A673 (cell line): Measurements from ENCODE around the gene ERC1. TPM values are rescaled to one million over a fixed set of nuclear protein-coding genes. Genes with fewer than 3 reads are reported as not detected.

ENCODE experiments used
- BruUV-seq: library from RNA; stranded (reverse); fragments of 400-500 nt; replicated peaks from 2 replicates; lab custom pipeline; 2021; lab: Mats Ljungman, UMichigan
- CTCF ChIA-PET: fragments of 300-600 bp; sonication (Branson Sonifier 250); formaldehyde crosslinking; loops from one replicate; lab custom pipeline; 2022; ENCODE audit warnings: antibody characterized with exemption; lab: Charles Lee
- POLR2A ChIA-PET: fragments of 300-600 bp; sonication (Branson Sonifier 250); formaldehyde crosslinking; loops from one replicate; lab custom pipeline; 2022; ENCODE audit warnings: antibody characterized with exemption; ENCODE audit not compliant: low non-redundant PET; lab: Charles Lee
- DNase-seq: peaks from one replicate; pipeline ENCODE4 v3.0.0-alpha.2; 2015; ENCODE audit warnings: low spot score
- H3K27ac ChIP-seq: fragments of 200-600 bp; sonication (generic); 2 replicates; pipeline ENCODE4 v1.5.1; 2016; ENCODE audit warnings: mixed run types, low read depth, mild to moderate bottlenecking, mixed read lengths, antibody characterized with exemption, low read length; ENCODE audit not compliant: poor library complexity, severe bottlenecking
- H3K27me3 ChIP-seq: fragments of 200-600 bp; sonication (generic); replicated peaks from 2 replicates; pipeline ENCODE4 v1.6.1; 2017; ENCODE audit warnings: mixed run types, low read depth, mild to moderate bottlenecking, mixed read lengths, antibody characterized with exemption, low read length; ENCODE audit not compliant: insufficient read depth, poor library complexity
- H3K36me3 ChIP-seq: fragments of 200-600 bp; sonication (generic); 2 replicates; pipeline ENCODE4 v1.6.1; 2016; ENCODE audit warnings: mixed run types, mild to moderate bottlenecking, mixed read lengths, antibody characterized with exemption, low read length; ENCODE audit not compliant: insufficient read depth, poor library complexity, severe bottlenecking
- H3K4me1 ChIP-seq: fragments of 200-600 bp; sonication (generic); 2 replicates; pipeline ENCODE4 v1.6.1; 2017; ENCODE audit warnings: mixed run types, mild to moderate bottlenecking, mixed read lengths, antibody characterized with exemption, low read length; ENCODE audit not compliant: insufficient read depth, poor library complexity, severe bottlenecking
- H3K4me3 ChIP-seq: fragments of 200-600 bp; sonication (generic); 2 replicates; pipeline ENCODE4 v1.5.1; 2016; ENCODE audit warnings: low read depth, mixed run types, mild to moderate bottlenecking, mixed read lengths, low read length; ENCODE audit not compliant: poor library complexity, severe bottlenecking
- H3K9me3 ChIP-seq: fragments of 200-600 bp; sonication (generic); 2 replicates; pipeline ENCODE4 v1.6.1; 2016; ENCODE audit warnings: mixed run types, low read depth, mild to moderate bottlenecking, mixed read lengths, antibody characterized with exemption, low read length; ENCODE audit not compliant: poor library complexity, severe bottlenecking
- EZH2 ChIP-seq: fragments of 200-600 bp; sonication (generic); IDR thresholded peaks from 2 replicates; pipeline ENCODE4 v1.6.1; 2017; ENCODE audit warnings: borderline replicate concordance, low read depth, mild to moderate bottlenecking, mixed read lengths, antibody characterized with exemption, low read length; ENCODE audit not compliant: poor library complexity, severe bottlenecking
- intact Hi-C: fragments of 100-400 bp; cut with micrococcal nuclease; formaldehyde crosslinking; loops from one replicate; pipeline ENCODE4 v1.10.0; 2022; ENCODE audit not compliant: unreplicated experiment
- total RNA-seq: library from RNA; stranded (reverse); gene quantifications from 2 replicates; pipeline ENCODE4 v1.2.3, GENCODE V29; 2021
- TF ChIP-seq, protein P1 (sequence below): fragments of 300-800, 200-600 bp; sonication (generic); conservative IDR thresholded peaks from 2 replicates; pipeline ENCODE4 v1.5.1; 2017; ENCODE audit warnings: low read depth, mild to moderate bottlenecking, antibody characterized with exemption, low read length, moderate library complexity, mixed read lengths

ERC1 gene
- total RNA-seq, 1 experiment from 2014 or later, result 60.7 TPM

DNA sequence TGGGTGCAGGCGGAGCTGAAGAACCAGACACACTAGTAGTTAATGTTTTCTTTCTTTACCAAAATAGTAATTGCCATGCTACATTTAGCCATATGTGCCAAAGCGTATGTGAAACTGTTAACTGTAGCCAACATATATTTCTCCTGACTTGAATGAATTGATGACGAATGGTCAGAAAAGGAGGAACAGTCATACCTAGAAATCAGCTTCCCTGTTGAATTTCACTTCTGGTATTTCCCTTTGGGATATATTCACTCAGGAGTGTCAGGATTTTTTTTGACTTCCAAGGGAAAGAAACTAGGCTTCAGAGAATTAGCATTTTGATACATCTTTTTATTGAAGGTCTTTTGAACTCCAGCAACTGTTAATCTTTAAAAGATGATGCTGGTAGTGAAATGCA, 87.0 kb downstream of the ERC1 start:
- H3K27me3 ChIP-seq, result no peaks in the 10 kb centered on the region
- intact Hi-C loops, result no loop called here
- CTCF ChIA-PET, result no interaction called here
- H3K9me3 ChIP-seq, result no peaks in the 10 kb centered on the region
- DNase-seq, result no peak
- no peak overlapping the region for H3K4me3 ChIP-seq
- no TSS peak for BruUV-seq
- TF ChIP-seq, protein P1, sequence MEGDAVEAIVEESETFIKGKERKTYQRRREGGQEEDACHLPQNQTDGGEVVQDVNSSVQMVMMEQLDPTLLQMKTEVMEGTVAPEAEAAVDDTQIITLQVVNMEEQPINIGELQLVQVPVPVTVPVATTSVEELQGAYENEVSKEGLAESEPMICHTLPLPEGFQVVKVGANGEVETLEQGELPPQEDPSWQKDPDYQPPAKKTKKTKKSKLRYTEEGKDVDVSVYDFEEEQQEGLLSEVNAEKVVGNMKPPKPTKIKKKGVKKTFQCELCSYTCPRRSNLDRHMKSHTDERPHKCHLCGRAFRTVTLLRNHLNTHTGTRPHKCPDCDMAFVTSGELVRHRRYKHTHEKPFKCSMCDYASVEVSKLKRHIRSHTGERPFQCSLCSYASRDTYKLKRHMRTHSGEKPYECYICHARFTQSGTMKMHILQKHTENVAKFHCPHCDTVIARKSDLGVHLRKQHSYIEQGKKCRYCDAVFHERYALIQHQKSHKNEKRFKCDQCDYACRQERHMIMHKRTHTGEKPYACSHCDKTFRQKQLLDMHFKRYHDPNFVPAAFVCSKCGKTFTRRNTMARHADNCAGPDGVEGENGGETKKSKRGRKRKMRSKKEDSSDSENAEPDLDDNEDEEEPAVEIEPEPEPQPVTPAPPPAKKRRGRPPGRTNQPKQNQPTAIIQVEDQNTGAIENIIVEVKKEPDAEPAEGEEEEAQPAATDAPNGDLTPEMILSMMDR, result no peak
- no peak for TF ChIP-seq EZH2
- H3K27ac ChIP-seq, result no peak overlapping the region
- H3K4me1 ChIP-seq, result peaks cover 14% of the 10 kb centered on the region
- H3K36me3 ChIP-seq, result no peaks in the 10 kb centered on the region
- POLR2A ChIA-PET, result no interaction called here

DNA sequence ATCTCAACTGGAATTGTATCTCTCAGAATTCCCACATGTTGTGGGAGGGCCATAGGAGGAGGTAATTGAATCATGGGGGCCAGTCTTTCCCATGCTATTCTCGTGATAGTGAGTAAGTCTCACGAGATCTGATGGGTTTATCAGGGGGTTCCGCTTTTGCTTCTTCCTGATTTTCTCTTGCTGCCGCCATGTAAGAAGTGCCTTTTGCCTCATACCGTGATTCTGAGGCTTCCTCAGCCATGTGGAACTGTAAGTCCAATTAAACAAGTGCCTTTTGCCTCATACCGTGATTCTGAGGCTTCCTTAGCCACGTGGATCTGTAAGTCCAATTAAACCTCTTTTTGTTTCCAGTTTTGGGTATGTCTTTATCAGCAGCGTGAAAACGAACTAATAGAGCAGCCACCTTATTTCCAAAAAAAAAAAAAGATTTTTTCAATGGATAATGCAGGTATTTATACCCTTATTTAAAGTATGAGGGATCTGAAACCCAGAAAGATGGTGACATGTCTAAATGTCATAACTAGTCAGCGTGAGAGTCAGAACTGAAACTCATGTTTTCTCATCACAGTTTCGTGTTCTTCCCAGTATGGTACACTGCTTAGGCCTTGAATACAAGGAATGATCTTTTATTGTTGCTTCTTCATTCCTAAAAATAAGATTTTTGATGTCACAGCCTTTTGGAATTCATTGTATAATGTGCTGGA, 89.6 kb downstream of the ERC1 start:
- intact Hi-C loops, result no loop called here
- no TSS peak for BruUV-seq
- POLR2A ChIA-PET, result no interaction called here

DNA sequence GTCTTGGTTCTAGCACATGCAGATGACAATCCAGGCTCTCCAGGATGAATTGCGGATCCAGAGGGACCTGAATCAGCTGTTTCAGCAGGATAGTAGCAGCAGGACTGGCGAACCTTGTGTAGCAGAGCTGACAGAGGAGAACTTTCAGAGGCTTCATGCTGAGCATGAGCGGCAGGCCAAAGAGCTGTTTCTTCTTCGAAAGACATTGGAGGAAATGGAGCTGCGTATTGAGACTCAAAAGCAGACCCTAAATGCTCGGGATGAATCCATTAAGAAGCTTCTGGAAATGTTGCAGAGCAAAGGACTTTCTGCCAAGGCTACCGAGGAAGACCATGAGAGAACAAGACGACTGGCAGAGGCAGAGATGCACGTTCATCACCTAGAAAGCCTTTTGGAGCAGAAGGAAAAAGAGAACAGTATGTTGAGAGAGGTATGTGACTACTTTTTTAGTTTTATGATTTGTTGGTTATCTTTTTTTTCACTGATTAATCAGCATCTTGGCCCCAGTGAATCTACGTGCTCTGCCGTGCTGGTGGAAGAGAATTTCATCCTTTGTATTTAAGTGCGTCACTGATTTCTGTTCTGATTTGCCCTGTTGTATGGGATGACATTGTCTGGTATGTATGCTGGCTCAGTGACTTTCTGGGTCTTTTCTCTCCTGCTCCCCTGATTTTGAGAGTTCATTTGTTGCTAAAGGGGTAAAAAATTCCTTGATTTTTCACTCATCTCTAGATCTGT, 92.3 kb downstream of the ERC1 start:
- BruUV-seq, result no TSS peak

More for the DNA sequence above, 89.6 kb downstream of the ERC1 start:
- no peak for TF ChIP-seq EZH2
- TF ChIP-seq, protein P1, result no peak
- H3K27me3 ChIP-seq, result no peaks in the 10 kb centered on the region
- no peak for DNase-seq
- H3K9me3 ChIP-seq, result no peaks in the 10 kb centered on the region
- CTCF ChIA-PET, result no interaction called here
- no peak overlapping the region for H3K4me3 ChIP-seq
- peaks cover 19% of the 10 kb centered on the region for H3K4me1 ChIP-seq
- no peaks in the 10 kb centered on the region for H3K36me3 ChIP-seq
- no peak overlapping the region for H3K27ac ChIP-seq

More for the DNA sequence above, 92.3 kb downstream of the ERC1 start:
- Histone ChIP-seq H3K9me3 (no peaks in the 10 kb centered on the region), H3K36me3 (no peaks in the 10 kb centered on the region), H3K27ac (peak overlapping the region; percentile 47), H3K4me1 (peaks cover 14% of the 10 kb centered on the region), H3K27me3 (no peaks in the 10 kb centered on the region), H3K4me3 (no peak overlapping the region)
- ChIA-PET CTCF (interaction anchor here (2.4 kb wide), 1 partner anchor 10 kb away, joined by 9 read pairs; no protein-coding TSS in a partner anchor), POLR2A (no interaction called here)
- TF ChIP-seq EZH2, result no peak
- TF ChIP-seq, protein P1, result no peak
- intact Hi-C loops, result no loop called here
- DNase-seq, result peak; percentile 29
